ENCODE data around the gene MICAL3. TPM values are rescaled to one million over a fixed set of nuclear protein-coding genes. Genes with fewer than 3 reads are reported as not detected.
A peak's percentile ranks its signal among the peaks of the same experiment; 100 is the strongest.

MICAL3 gene
- total RNA-seq, 4 donors from 2014 or later = 6.0 to 9.8 (median 8.1) TPM

GRCh38 chr22:17903564-17904295, 120.6 kb downstream of the MICAL3 start:
- in situ Hi-C loops (cut with MboI; ENCODE audit: low sequenced_read_pairs in 4 of 4) = loop anchor here in 2 of 4 donors (10.0 to 25.0 kb wide), 3 partner anchors 81 to 171 kb away; partner anchors contain the start of gene PEX26 (in 1 of the 2)
- DNase-seq (no peak), ATAC-seq (peak; percentile 13 to 29)
- Histone ChIP-seq H3K27ac (peak overlapping the region; percentile 35 to 93 (median 44)), H3K4me1 (peaks cover 27 to 46% of the 10 kb centered on the region in 2 donors), H3K9me3 (no peaks in the 10 kb centered on the region), H3K36me3 (peaks cover 0 to 7% of the 10 kb centered on the region in 2 donors), H3K4me3 (no peak overlapping the region), H3K27me3 (no peaks in the 10 kb centered on the region)
- TF ChIP-seq CTCF (IDR thresholded peaks at IDR 0.05 in 4 of 5, conservative IDR thresholded peaks at IDR 0.05 in 1 of 5) = no peak
- no peak for TF ChIP-seq POLR2A (IDR thresholded peaks at IDR 0.05)
- intact Hi-C loops (cut with DNase I; ENCODE audit: low total_unique reads) = no loop called here

- in situ Hi-C loops (cut with MboI; ENCODE audit: low sequenced_read_pairs in 4 of 4) (loop anchor here in 2 of 4 donors (10.0 to 25.0 kb wide), 3 partner anchors 82 to 172 kb away; partner anchors contain the start of gene PEX26 (in 1 of the 2)), intact Hi-C loops (cut with DNase I; ENCODE audit: low total_unique reads) (no loop called here)
- H3K36me3 ChIP-seq = peaks cover 0 to 8% of the 10 kb centered on the region in 2 donors
- H3K4me3 ChIP-seq = no peak overlapping the region
- no peaks in the 10 kb centered on the region for H3K27me3 ChIP-seq
- H3K27ac ChIP-seq = peak overlapping the region in 3 of 4 donors; percentile 35 to 93 (median 46)
- no peaks in the 10 kb centered on the region for H3K9me3 ChIP-seq
- TF ChIP-seq CTCF (IDR thresholded peaks at IDR 0.05 in 4 of 5, conservative IDR thresholded peaks at IDR 0.05 in 1 of 5) (no peak), POLR2A (IDR thresholded peaks at IDR 0.05) (no peak)
- DNase-seq (no peak), ATAC-seq (no peak)
- peaks cover 23 to 46% of the 10 kb centered on the region in 2 donors for H3K4me1 ChIP-seq
Measured at GRCh38 chr22:17902960-17903359, 121.4 kb downstream of the MICAL3 start.

GRCh38 chr22:17898375-17898774, 126.0 kb downstream of the MICAL3 start:
- Histone ChIP-seq H3K27me3 (no peaks in the 10 kb centered on the region), H3K27ac (peak overlapping the region in 3 of 4 donors; percentile 66 to 79 (median 76)), H3K4me3 (no peak overlapping the region), H3K36me3 (peaks cover 0 to 32% of the 10 kb centered on the region in 2 donors), H3K9me3 (no peaks in the 10 kb centered on the region), H3K4me1 (peaks cover 6 to 22% of the 10 kb centered on the region in 2 donors)
- DNase-seq (no peak), ATAC-seq (no peak)
- intact Hi-C loops (cut with DNase I; ENCODE audit: low total_unique reads) (no loop called here), in situ Hi-C loops (cut with MboI; ENCODE audit: low sequenced_read_pairs in 4 of 4) (no loop called here)
- TF ChIP-seq CTCF (IDR thresholded peaks at IDR 0.05 in 4 of 5, conservative IDR thresholded peaks at IDR 0.05 in 1 of 5) (no peak), POLR2A (IDR thresholded peaks at IDR 0.05) (no peak)

- peak overlapping the region; percentile 23 to 79 (median 71) for H3K27ac ChIP-seq
- H3K27me3 ChIP-seq = no peaks in the 10 kb centered on the region
- DNase-seq (no peak), ATAC-seq (no peak)
- no peaks in the 10 kb centered on the region for H3K9me3 ChIP-seq
- in situ Hi-C loops (cut with MboI; ENCODE audit: low sequenced_read_pairs in 4 of 4) = no loop called here
- intact Hi-C loops (cut with DNase I; ENCODE audit: low total_unique reads) = no loop called here
- no peak overlapping the region for H3K4me3 ChIP-seq
- H3K4me1 ChIP-seq = peaks cover under 1 to 17% of the 10 kb centered on the region in 2 donors
- no peak for TF ChIP-seq CTCF (IDR thresholded peaks at IDR 0.05 in 4 of 5, conservative IDR thresholded peaks at IDR 0.05 in 1 of 5)
- peaks cover 0 to 34% of the 10 kb centered on the region in 2 donors for H3K36me3 ChIP-seq
Measured at GRCh38 chr22:17897858-17898257, 126.5 kb downstream of the MICAL3 start.
